HFFc6 (cell line): ENCODE measurements around the gene CAPN10. TPM values are rescaled to one million over a fixed set of nuclear protein-coding genes. Genes with fewer than 3 reads are reported as not detected.
A peak's percentile ranks its signal among the peaks of the same experiment; 100 is the strongest.

Experiments used
- DNase-seq: peaks from one replicate; pipeline ENCODE4 v3.0.0-alpha.2; 2018
- H3K27ac Mint-ChIP-seq: 2 replicates; pipeline ENCODE4 v1.8.0; 2020; ENCODE audit warnings: mild to moderate bottlenecking, mixed read lengths
- H3K27me3 Mint-ChIP-seq: 2 replicates; pipeline ENCODE4 v1.8.0; 2021; ENCODE audit warnings: mild to moderate bottlenecking, moderate library complexity, mixed read lengths; ENCODE audit not compliant: insufficient read depth
- H3K36me3 Mint-ChIP-seq: 2 replicates; pipeline ENCODE4 v1.8.0; 2021; ENCODE audit warnings: low read depth, mixed read lengths
- H3K4me1 Mint-ChIP-seq: 2 replicates; pipeline ENCODE4 v1.8.0; 2020; ENCODE audit warnings: low read depth, mixed read lengths
- H3K4me3 Mint-ChIP-seq: 2 replicates; pipeline ENCODE4 v1.8.0; 2020; ENCODE audit warnings: mild to moderate bottlenecking, moderate library complexity, mixed read lengths
- H3K9me3 Mint-ChIP-seq: 2 replicates; pipeline ENCODE4 v1.8.0; 2020; ENCODE audit warnings: mild to moderate bottlenecking, mixed read lengths
- total RNA-seq, 6 experiments: library from RNA; stranded (reverse); fragmentation: NEBNext Ultra II Directional; extraction: Animal tissue kit (Norgen Biotek cat#: 25700); gene quantifications; 2 replicates in 1 of 6; 3 replicates in 5 of 6; pipeline ENCODE4 v1.2.3, GENCODE V29; 2021
- TF ChIP-seq, protein P1 (sequence below): fragments of 200-600 bp; sonication (generic); IDR thresholded peaks from 2 replicates; pipeline ENCODE4 v1.5.0; 2021; ENCODE audit warnings: antibody characterized with exemption, mild to moderate bottlenecking

The CAPN10 gene
- total RNA-seq, 6 experiments from 2014 or later, result 13.9 to 20.5 (median 15.0) TPM

GRCh38 chr2:240603081-240603835 lies 16.7 kb downstream of the CAPN10 start:
- TF ChIP-seq, protein P1, sequence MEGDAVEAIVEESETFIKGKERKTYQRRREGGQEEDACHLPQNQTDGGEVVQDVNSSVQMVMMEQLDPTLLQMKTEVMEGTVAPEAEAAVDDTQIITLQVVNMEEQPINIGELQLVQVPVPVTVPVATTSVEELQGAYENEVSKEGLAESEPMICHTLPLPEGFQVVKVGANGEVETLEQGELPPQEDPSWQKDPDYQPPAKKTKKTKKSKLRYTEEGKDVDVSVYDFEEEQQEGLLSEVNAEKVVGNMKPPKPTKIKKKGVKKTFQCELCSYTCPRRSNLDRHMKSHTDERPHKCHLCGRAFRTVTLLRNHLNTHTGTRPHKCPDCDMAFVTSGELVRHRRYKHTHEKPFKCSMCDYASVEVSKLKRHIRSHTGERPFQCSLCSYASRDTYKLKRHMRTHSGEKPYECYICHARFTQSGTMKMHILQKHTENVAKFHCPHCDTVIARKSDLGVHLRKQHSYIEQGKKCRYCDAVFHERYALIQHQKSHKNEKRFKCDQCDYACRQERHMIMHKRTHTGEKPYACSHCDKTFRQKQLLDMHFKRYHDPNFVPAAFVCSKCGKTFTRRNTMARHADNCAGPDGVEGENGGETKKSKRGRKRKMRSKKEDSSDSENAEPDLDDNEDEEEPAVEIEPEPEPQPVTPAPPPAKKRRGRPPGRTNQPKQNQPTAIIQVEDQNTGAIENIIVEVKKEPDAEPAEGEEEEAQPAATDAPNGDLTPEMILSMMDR, result no peak
- H3K9me3 Mint-ChIP-seq, result no peaks in the 10 kb centered on the region
- no peaks in the 10 kb centered on the region for H3K36me3 Mint-ChIP-seq
- peaks cover 9% of the 10 kb centered on the region for H3K27me3 Mint-ChIP-seq
- no peaks in the 10 kb centered on the region for H3K4me1 Mint-ChIP-seq
- H3K27ac Mint-ChIP-seq, result no peak overlapping the region
- no peak overlapping the region for H3K4me3 Mint-ChIP-seq
- DNase-seq, result no peak

DNA sequence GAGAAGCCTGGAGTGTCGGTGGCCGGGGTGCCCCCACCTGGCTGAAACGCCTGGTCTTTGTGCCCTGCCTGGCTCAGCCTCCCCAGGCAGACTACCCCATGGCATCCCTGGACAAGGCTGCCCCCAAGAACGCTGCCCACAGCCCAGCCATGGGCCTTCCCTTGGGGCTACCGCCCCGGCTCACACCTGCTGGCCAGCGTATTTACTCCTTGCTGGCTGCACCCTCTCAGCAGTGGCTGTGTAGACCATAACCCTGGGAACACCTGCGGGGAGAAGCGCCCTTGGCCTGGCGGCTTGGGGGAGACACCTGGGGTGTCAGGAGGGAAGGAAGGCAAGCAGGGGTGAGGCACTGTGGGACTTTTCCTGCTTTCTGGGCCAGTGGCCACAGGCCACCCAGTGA lies 17.3 kb downstream of the CAPN10 start:
- TF ChIP-seq, protein P1, result no peak
- Mint-ChIP-seq H3K27me3 (peaks cover 9% of the 10 kb centered on the region), H3K9me3 (no peaks in the 10 kb centered on the region), H3K27ac (no peak overlapping the region), H3K36me3 (no peaks in the 10 kb centered on the region), H3K4me1 (no peaks in the 10 kb centered on the region), H3K4me3 (no peak overlapping the region)
- no peak for DNase-seq

- no peak overlapping the region for H3K27ac Mint-ChIP-seq
- H3K9me3 Mint-ChIP-seq, result no peaks in the 10 kb centered on the region
- no peaks in the 10 kb centered on the region for H3K4me1 Mint-ChIP-seq
- peak; percentile 52 for DNase-seq
- H3K27me3 Mint-ChIP-seq, result peaks cover 9% of the 10 kb centered on the region
- no peaks in the 10 kb centered on the region for H3K36me3 Mint-ChIP-seq
- no peak overlapping the region for H3K4me3 Mint-ChIP-seq
- TF ChIP-seq, protein P1, result peak; percentile 72
These were observed 17.9 kb downstream of the CAPN10 start for GRCh38 chr2:240604291-240604938.

GRCh38 chr2:240604939-240605716 lies 18.6 kb downstream of the CAPN10 start:
- H3K27me3 Mint-ChIP-seq, result peaks cover 9% of the 10 kb centered on the region
- no peak overlapping the region for H3K27ac Mint-ChIP-seq
- no peaks in the 10 kb centered on the region for H3K4me1 Mint-ChIP-seq
- TF ChIP-seq, protein P1, result no peak
- DNase-seq, result no peak
- H3K4me3 Mint-ChIP-seq, result no peak overlapping the region
- no peaks in the 10 kb centered on the region for H3K9me3 Mint-ChIP-seq
- H3K36me3 Mint-ChIP-seq, result no peaks in the 10 kb centered on the region

- H3K4me1 Mint-ChIP-seq, result no peaks in the 10 kb centered on the region
- no peak for DNase-seq
- no peak overlapping the region for H3K27ac Mint-ChIP-seq
- TF ChIP-seq, protein P1, result no peak
- H3K9me3 Mint-ChIP-seq, result no peaks in the 10 kb centered on the region
- H3K36me3 Mint-ChIP-seq, result no peaks in the 10 kb centered on the region
- H3K27me3 Mint-ChIP-seq, result peaks cover 10% of the 10 kb centered on the region
- H3K4me3 Mint-ChIP-seq, result no peak overlapping the region
These were observed 19.6 kb downstream of the CAPN10 start for GRCh38 chr2:240605867-240606743.
